Epithelial cell of proximal tubule (primary cell): ENCODE results near the gene ADGRG1. TPM values are rescaled to one million over a fixed set of nuclear protein-coding genes. Genes with fewer than 3 reads are reported as not detected.

Experiments used
- DNase-seq: peaks from one replicate; pipeline ENCODE4 v3.0.0-alpha.2; 2011; ENCODE audit warnings: low read depth
- H3K4me3 ChIP-seq: 2 replicates; pipeline ENCODE4 v1.5.1; 2011; ENCODE audit warnings: low read depth, mild to moderate bottlenecking, low read length
- CTCF ChIP-seq: conservative IDR thresholded peaks from 2 replicates; pipeline ENCODE4 v1.5.1; 2012; ENCODE audit warnings: low read depth, mild to moderate bottlenecking, low read length
- total RNA-seq: library from RNA; depleted of rRNA; stranded (reverse); fragments of >200 nt; gene quantifications from 2 replicates; pipeline ENCODE4 v1.2.3, GENCODE V29; 2015

The ADGRG1 gene
- total RNA-seq, 1 donor from 2014 or later: 101 TPM

- DNase-seq: no peak
- no peak for TF ChIP-seq CTCF
Observed at GRCh38 chr16:57688487-57688986, 60.1 kb downstream of the ADGRG1 start.

GRCh38 chr16:57688987-57689761 is 60.7 kb downstream of the ADGRG1 start:
- H3K4me3 ChIP-seq: no peak overlapping the region
- no peak for DNase-seq
- TF ChIP-seq CTCF: no peak

More at GRCh38 chr16:57688487-57688986, 60.1 kb downstream of the ADGRG1 start:
- no peak overlapping the region for H3K4me3 ChIP-seq

- TF ChIP-seq CTCF: no peak
- no peak for DNase-seq
- H3K4me3 ChIP-seq: no peak overlapping the region
Observed at GRCh38 chr16:57689762-57690558, 61.5 kb downstream of the ADGRG1 start.

GRCh38 chr16:57690782-57691471 is 62.5 kb downstream of the ADGRG1 start:
- no peak for DNase-seq
- TF ChIP-seq CTCF: no peak

GRCh38 chr16:57692636-57693035 is 64.2 kb downstream of the ADGRG1 start:
- TF ChIP-seq CTCF: no peak
- no peak for DNase-seq
- no peak overlapping the region for H3K4me3 ChIP-seq

More at GRCh38 chr16:57690782-57691471, 62.5 kb downstream of the ADGRG1 start:
- no peak overlapping the region for H3K4me3 ChIP-seq

GRCh38 chr16:57693550-57693949 is 65.1 kb downstream of the ADGRG1 start:
- no peak for TF ChIP-seq CTCF
- no peak overlapping the region for H3K4me3 ChIP-seq
- DNase-seq: no peak
